ENCODE data around the gene AGBL4.

Gene AGBL4

GRCh38 chr1:48645883-48646282 is 1377.9 kb downstream of the AGBL4 start:
- ATAC-seq = no peak
- TF ChIP-seq ZNF8 (CRISPR knock-in tag; IDR thresholded peaks at IDR 0.05) (no peak), RARB (CRISPR knock-in tag; IDR thresholded peaks at IDR 0.05) (no peak), ISL1 (CRISPR knock-in tag; IDR thresholded peaks at IDR 0.05) (no peak), CREB5 (CRISPR knock-in tag; IDR thresholded peaks at IDR 0.05; ENCODE audit: low read depth) (no peak), PPARA (CRISPR knock-in tag; IDR thresholded peaks at IDR 0.05; ENCODE audit: borderline replicate concordance) (no peak), SNAI2 (CRISPR knock-in tag; IDR thresholded peaks at IDR 0.05) (no peak), TOX (CRISPR knock-in tag; IDR thresholded peaks at IDR 0.05; ENCODE audit: borderline replicate concordance) (no peak), CSDC2 (CRISPR knock-in tag; IDR thresholded peaks at IDR 0.05) (no peak), ZFP3 (CRISPR knock-in tag; IDR thresholded peaks at IDR 0.05) (no peak)
- TF ChIP-seq, protein P1, sequence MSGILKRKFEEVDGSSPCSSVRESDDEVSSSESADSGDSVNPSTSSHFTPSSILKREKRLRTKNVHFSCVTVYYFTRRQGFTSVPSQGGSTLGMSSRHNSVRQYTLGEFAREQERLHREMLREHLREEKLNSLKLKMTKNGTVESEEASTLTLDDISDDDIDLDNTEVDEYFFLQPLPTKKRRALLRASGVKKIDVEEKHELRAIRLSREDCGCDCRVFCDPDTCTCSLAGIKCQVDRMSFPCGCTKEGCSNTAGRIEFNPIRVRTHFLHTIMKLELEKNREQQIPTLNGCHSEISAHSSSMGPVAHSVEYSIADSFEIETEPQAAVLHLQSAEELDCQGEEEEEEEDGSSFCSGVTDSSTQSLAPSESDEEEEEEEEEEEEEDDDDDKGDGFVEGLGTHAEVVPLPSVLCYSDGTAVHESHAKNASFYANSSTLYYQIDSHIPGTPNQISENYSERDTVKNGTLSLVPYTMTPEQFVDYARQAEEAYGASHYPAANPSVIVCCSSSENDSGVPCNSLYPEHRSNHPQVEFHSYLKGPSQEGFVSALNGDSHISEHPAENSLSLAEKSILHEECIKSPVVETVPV (CRISPR knock-in tag; IDR thresholded peaks at IDR 0.05) = no peak
- TF ChIP-seq, protein P2, sequence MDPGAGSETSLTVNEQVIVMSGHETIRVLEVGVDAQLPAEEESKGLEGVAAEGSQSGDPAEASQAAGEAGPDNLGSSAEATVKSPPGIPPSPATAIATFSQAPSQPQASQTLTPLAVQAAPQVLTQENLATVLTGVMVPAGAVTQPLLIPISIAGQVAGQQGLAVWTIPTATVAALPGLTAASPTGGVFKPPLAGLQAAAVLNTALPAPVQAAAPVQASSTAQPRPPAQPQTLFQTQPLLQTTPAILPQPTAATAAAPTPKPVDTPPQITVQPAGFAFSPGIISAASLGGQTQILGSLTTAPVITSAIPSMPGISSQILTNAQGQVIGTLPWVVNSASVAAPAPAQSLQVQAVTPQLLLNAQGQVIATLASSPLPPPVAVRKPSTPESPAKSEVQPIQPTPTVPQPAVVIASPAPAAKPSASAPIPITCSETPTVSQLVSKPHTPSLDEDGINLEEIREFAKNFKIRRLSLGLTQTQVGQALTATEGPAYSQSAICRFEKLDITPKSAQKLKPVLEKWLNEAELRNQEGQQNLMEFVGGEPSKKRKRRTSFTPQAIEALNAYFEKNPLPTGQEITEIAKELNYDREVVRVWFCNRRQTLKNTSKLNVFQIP (CRISPR knock-in tag; IDR thresholded peaks at IDR 0.05; ENCODE audit: borderline replicate concordance, low read depth) = no peak
- TF ChIP-seq, protein P3, sequence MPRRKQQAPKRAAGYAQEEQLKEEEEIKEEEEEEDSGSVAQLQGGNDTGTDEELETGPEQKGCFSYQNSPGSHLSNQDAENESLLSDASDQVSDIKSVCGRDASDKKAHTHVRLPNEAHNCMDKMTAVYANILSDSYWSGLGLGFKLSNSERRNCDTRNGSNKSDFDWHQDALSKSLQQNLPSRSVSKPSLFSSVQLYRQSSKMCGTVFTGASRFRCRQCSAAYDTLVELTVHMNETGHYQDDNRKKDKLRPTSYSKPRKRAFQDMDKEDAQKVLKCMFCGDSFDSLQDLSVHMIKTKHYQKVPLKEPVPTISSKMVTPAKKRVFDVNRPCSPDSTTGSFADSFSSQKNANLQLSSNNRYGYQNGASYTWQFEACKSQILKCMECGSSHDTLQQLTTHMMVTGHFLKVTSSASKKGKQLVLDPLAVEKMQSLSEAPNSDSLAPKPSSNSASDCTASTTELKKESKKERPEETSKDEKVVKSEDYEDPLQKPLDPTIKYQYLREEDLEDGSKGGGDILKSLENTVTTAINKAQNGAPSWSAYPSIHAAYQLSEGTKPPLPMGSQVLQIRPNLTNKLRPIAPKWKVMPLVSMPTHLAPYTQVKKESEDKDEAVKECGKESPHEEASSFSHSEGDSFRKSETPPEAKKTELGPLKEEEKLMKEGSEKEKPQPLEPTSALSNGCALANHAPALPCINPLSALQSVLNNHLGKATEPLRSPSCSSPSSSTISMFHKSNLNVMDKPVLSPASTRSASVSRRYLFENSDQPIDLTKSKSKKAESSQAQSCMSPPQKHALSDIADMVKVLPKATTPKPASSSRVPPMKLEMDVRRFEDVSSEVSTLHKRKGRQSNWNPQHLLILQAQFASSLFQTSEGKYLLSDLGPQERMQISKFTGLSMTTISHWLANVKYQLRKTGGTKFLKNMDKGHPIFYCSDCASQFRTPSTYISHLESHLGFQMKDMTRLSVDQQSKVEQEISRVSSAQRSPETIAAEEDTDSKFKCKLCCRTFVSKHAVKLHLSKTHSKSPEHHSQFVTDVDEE (CRISPR knock-in tag; IDR thresholded peaks at IDR 0.05) = no peak
- TF ChIP-seq, protein P4, sequence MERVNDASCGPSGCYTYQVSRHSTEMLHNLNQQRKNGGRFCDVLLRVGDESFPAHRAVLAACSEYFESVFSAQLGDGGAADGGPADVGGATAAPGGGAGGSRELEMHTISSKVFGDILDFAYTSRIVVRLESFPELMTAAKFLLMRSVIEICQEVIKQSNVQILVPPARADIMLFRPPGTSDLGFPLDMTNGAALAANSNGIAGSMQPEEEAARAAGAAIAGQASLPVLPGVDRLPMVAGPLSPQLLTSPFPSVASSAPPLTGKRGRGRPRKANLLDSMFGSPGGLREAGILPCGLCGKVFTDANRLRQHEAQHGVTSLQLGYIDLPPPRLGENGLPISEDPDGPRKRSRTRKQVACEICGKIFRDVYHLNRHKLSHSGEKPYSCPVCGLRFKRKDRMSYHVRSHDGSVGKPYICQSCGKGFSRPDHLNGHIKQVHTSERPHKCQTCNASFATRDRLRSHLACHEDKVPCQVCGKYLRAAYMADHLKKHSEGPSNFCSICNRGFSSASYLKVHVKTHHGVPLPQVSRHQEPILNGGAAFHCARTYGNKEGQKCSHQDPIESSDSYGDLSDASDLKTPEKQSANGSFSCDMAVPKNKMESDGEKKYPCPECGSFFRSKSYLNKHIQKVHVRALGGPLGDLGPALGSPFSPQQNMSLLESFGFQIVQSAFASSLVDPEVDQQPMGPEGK (CRISPR knock-in tag; IDR thresholded peaks at IDR 0.05; ENCODE audit: borderline replicate concordance) = no peak

GRCh38 chr1:48644905-48645605 is 1378.7 kb downstream of the AGBL4 start:
- ATAC-seq = no peak
- TF ChIP-seq BACH2 (CRISPR knock-in tag; IDR thresholded peaks at IDR 0.05; ENCODE audit: borderline replicate concordance) (no peak), ZNF565 (CRISPR knock-in tag; conservative IDR thresholded peaks at IDR 0.05; ENCODE audit: low read depth) (no peak), ZFP30 (CRISPR knock-in tag; IDR thresholded peaks at IDR 0.05) (no peak), ZC3H10 (CRISPR knock-in tag; IDR thresholded peaks at IDR 0.05) (no peak), ISL1 (CRISPR knock-in tag; IDR thresholded peaks at IDR 0.05) (no peak), OSR1 (CRISPR knock-in tag; IDR thresholded peaks at IDR 0.05) (no peak), CREB5 (CRISPR knock-in tag; IDR thresholded peaks at IDR 0.05; ENCODE audit: low read depth) (no peak)
- TF ChIP-seq, protein P3 (CRISPR knock-in tag; IDR thresholded peaks at IDR 0.05) = no peak
- TF ChIP-seq, protein P1 (CRISPR knock-in tag; IDR thresholded peaks at IDR 0.05) = no peak
